GM12878 (cell line): ENCODE measurements around the gene AMT. TPM values are rescaled to one million over a fixed set of nuclear protein-coding genes. Genes with fewer than 3 reads are reported as not detected.

Experiments
- ATAC-seq: fragments of 200-7000 bp; cut with Tn5 transposase; 3 replicates; pipeline ENCODE4 v1.9.1; 2020; ENCODE audit warnings: mild to moderate bottlenecking, moderate library complexity
- BruUV-seq: library from RNA; stranded (reverse); fragments of 400-500 nt; replicated peaks from 2 replicates; lab custom pipeline; 2021; lab: Mats Ljungman, UMichigan
- CTCF ChIA-PET: fragments of 300-600 bp; sonication (Branson Sonifier 250); formaldehyde crosslinking; extraction: SDS; loops from one replicate; lab custom pipeline; 2021; ENCODE audit warnings: inconsistent platforms; lab: Yijun Ruan, JAX
- POLR2A ChIA-PET: fragments of 350-600 bp; formaldehyde crosslinking; extraction: SDS; loops from one replicate; lab custom pipeline; 2021; ENCODE audit warnings: inconsistent platforms; lab: Charles Lee
- RAD21 ChIA-PET: fragments of 300-600 bp; sonication (Branson Sonifier 250); formaldehyde crosslinking; loops from one replicate; lab custom pipeline; 2023; ENCODE audit warnings: antibody characterized with exemption; ENCODE audit not compliant: unreplicated experiment; lab: Charles Lee
- SMC1A ChIA-PET: fragments of 300-600 bp; sonication (Branson Sonifier 250); formaldehyde crosslinking; loops from one replicate; lab custom pipeline; 2023; ENCODE audit not compliant: unreplicated experiment, uncharacterized antibody; lab: Charles Lee
- DNase-seq: peaks from one replicate; pipeline ENCODE4 v3.0.0-alpha.2; 2011; ENCODE audit warnings: low read depth, low spot score
- FAIRE-seq: peaks from 3 replicates; lab custom pipeline; 2011; peaks lifted over from hg19 to GRCh38; lab: Jason Lieb, UNC
- H2AFZ ChIP-seq: 2 replicates; pipeline ENCODE4 v1.6.0; 2011; ENCODE audit warnings: low read depth, low read length, control low read depth; ENCODE audit not compliant: control insufficient read depth
- H3K27ac ChIP-seq: 2 replicates; pipeline ENCODE4 v1.5.1; 2011; ENCODE audit warnings: control low read depth; ENCODE audit not compliant: control insufficient read depth, insufficient read depth
- H3K27me3 ChIP-seq, 2 experiments: replicated peaks in 1 of 2; 2 replicates each; pipeline versions ENCODE4 v1.6.0 to v1.6.1; 2011; ENCODE audit warnings: low read length in 1 of 2; ENCODE audit not compliant: control insufficient read depth in 2 of 2, insufficient read depth in 2 of 2
- H3K36me3 ChIP-seq, 2 experiments: 2 replicates each; pipeline ENCODE4 v1.5.1; 2011; ENCODE audit warnings: low read length in 1 of 2; ENCODE audit not compliant: control insufficient read depth in 2 of 2, insufficient read depth in 2 of 2
- H3K4me1 ChIP-seq: 2 replicates; pipeline ENCODE4 v1.6.1; 2011; ENCODE audit warnings: mild to moderate bottlenecking, low read length, moderate library complexity, mixed read lengths; ENCODE audit not compliant: control insufficient read depth, insufficient read depth
- H3K4me2 ChIP-seq: 2 replicates; pipeline ENCODE4 v1.6.0; 2011; ENCODE audit warnings: control low read depth; ENCODE audit not compliant: control insufficient read depth, insufficient read depth
- H3K4me3 ChIP-seq: fragments of 200-600 bp; sonication (generic); 2 replicates; pipeline ENCODE4 v1.5.1; 2016
- H3K79me2 ChIP-seq: 2 replicates; pipeline ENCODE4 v1.6.0; 2011; ENCODE audit warnings: low read length; ENCODE audit not compliant: control insufficient read depth, insufficient read depth
- H3K9ac ChIP-seq: 2 replicates; pipeline ENCODE4 v1.8.0; 2011; ENCODE audit warnings: low read length, control low read depth, mixed read lengths; ENCODE audit not compliant: control insufficient read depth, insufficient read depth
- H3K9me3 ChIP-seq: replicated peaks from 3 replicates; pipeline ENCODE4 v1.5.1; 2011; ENCODE audit warnings: mild to moderate bottlenecking, low read length; ENCODE audit not compliant: control insufficient read depth, insufficient read depth
- H4K20me1 ChIP-seq: 2 replicates; pipeline ENCODE4 v1.6.0; 2011; ENCODE audit not compliant: control insufficient read depth, insufficient read depth
- ELK1 ChIP-seq: IDR thresholded peaks from 2 replicates; pipeline ENCODE4 v1.6.1; 2012; ENCODE audit warnings: low read depth, low read length, improper control_type of control experiment
- ETV6 ChIP-seq, 2 experiments: fragments of 450-650 bp in 1 of 2; IDR thresholded peaks in 1 of 2; conservative IDR thresholded peaks in 1 of 2; 2 replicates each; pipeline ENCODE4 v1.6.1; 2014; ENCODE audit warnings: antibody characterized with exemption in 1 of 2, borderline replicate concordance in 1 of 2, low read depth in 1 of 2, mild to moderate bottlenecking in 1 of 2, moderate library complexity in 1 of 2
- POLR2AphosphoS5 ChIP-seq: IDR thresholded peaks from 2 replicates; pipeline ENCODE4 v1.6.1; 2011; ENCODE audit warnings: mild to moderate bottlenecking, low read length, inconsistent platforms
- RFX5 ChIP-seq: IDR thresholded peaks from 2 replicates; pipeline ENCODE4 v1.6.1; 2011; ENCODE audit warnings: low read depth, low read length, improper control_type of control experiment
- SMAD1 ChIP-seq: fragments of 450-650 bp; IDR thresholded peaks from 2 replicates; pipeline ENCODE4 v1.6.1; 2018; ENCODE audit warnings: mild to moderate bottlenecking, low read depth; ENCODE audit not compliant: partially characterized antibody
- ZZZ3 ChIP-seq: IDR thresholded peaks from 2 replicates; pipeline ENCODE4 v1.6.1; 2011; ENCODE audit warnings: low read depth; ENCODE audit not compliant: control insufficient read depth, insufficient read length
- WGBS: methylation state at CpG from one replicate; pipeline ENCODE4 v1.1.6; 2016; ENCODE audit warnings: low lambda C conversion rate; ENCODE audit not compliant: insufficient replicate concordance, insufficient coverage; ENCODE audit errors: missing lambda C conversion rate; 5-methylcytosine and 5-hydroxymethylcytosine counted together
- in situ Hi-C: fragments of 300-500 bp; cut with MboI; formaldehyde crosslinking; loops from 9 replicates; pipeline ENCODE4 v1.14.3; 2018; ENCODE audit warnings: mixed read lengths
- intact Hi-C: fragments of 100-400 bp; cut with micrococcal nuclease; formaldehyde crosslinking; loops from one replicate; pipeline ENCODE4 v1.14.2; 2022; ENCODE audit not compliant: unreplicated experiment
- polyA plus RNA-seq, 11 experiments: library from polyadenylated mRNA; depleted of rRNA in 4 of 11; unstranded in 6 of 11; stranded (reverse) in 5 of 11; fragments of >200 nt; fragmentation: Nextera tagmentation in 4 of 11; fragmentation: Illumina TruSeq in 1 of 11; extraction: Ambion mirVana in 4 of 11; extraction: Trizol in 1 of 11; gene quantifications; 1 replicate in 1 of 11; 2 replicates in 10 of 11; pipeline versions ENCODE4 v1.2.1 to v1.2.3, GENCODE V29; 2011 to 2016; ENCODE audit warnings: inconsistent platforms in 2 of 11, missing spikeins in 2 of 11, low read depth in 1 of 11
- total RNA-seq, 4 experiments: library from RNA; depleted of rRNA in 3 of 4; stranded (reverse); fragments of >200 nt in 3 of 4; fragmentation: Illumina TruSeq in 1 of 4; extraction: Trizol in 1 of 4; gene quantifications; 2 replicates each; pipeline versions ENCODE4 v1.2.1 to v1.2.3, GENCODE V29; 2013 to 2021

The AMT gene
- total and polyA plus RNA-seq, 10 of the 15 experiments (the other 5 are each of a cell fraction or from before 2014, with no cell fraction given), result 0.45 to 7.2 (median 2.6) TPM

- Histone ChIP-seq H3K27me3 (no peaks in the 10 kb centered on the region), H3K9me3 (peaks cover 15% of the 10 kb centered on the region), H3K4me1 (peaks cover 8% of the 10 kb centered on the region), H3K36me3 (peaks cover 3 to 6% of the 10 kb centered on the region in 2 experiments; a peak in 3 of 4 replicates), H4K20me1 (no peaks in the 10 kb centered on the region), H3K27ac (no peak overlapping the region), H3K4me3 (no peak overlapping the region), H3K79me2 (peaks cover 84% of the 10 kb centered on the region)
- no peak for FAIRE-seq
- POLR2A ChIA-PET, result no interaction called here
- intact Hi-C loops (no loop called here), in situ Hi-C loops (no loop called here)
- 63% methylated on average over 4 of the region's 5 CpGs for WGBS
- RAD21 ChIA-PET, result no interaction called here
- no peak for DNase-seq
- no peak for TF ChIP-seq ETV6 (conservative IDR thresholded peaks at IDR 0.05 in 1 of 2, IDR thresholded peaks at IDR 0.05 in 1 of 2; ENCODE audit: borderline replicate concordance in 1 of 2, low read depth in 1 of 2)
- TF ChIP-seq ZZZ3, result no peak
- TF ChIP-seq RFX5, result no peak
- no peak for TF ChIP-seq SMAD1
- no peak for TF ChIP-seq POLR2AphosphoS5
- no peak for TF ChIP-seq ELK1
- TF ChIP-seq, all 136 proteins: peak for 0
- BruUV-seq, result no TSS peak
- ChIA-PET CTCF (no interaction called here), SMC1A (no interaction called here)
- no peak overlapping the region for H2AFZ ChIP-seq
- H3K9ac ChIP-seq, result no peak overlapping the region
- no peak overlapping the region for H3K4me2 ChIP-seq
- ATAC-seq, result no peak
Observed at GRCh38 chr3:49383387-49383786, 38.9 kb downstream of the AMT start.
